CD14-positive monocyte (primary cell): ENCODE measurements around the gene GBP1. TPM values are rescaled to one million over a fixed set of nuclear protein-coding genes. Genes with fewer than 3 reads are reported as not detected.
A peak's percentile ranks its signal among the peaks of the same experiment; 100 is the strongest.

Experiments
- DNase-seq, 3 donors: peaks; one replicate each; pipeline ENCODE4 v3.0.0-alpha.2; 2011 to 2022
- H2AFZ ChIP-seq: 2 replicates; pipeline ENCODE4 v1.6.0; 2012; ENCODE audit warnings: mild to moderate bottlenecking, low read depth, low read length, inconsistent platforms; ENCODE audit not compliant: insufficient read depth, poor library complexity, severe bottlenecking
- H3K27ac ChIP-seq, 2 donors: 1 replicate in 1 of 2; 2 replicates in 1 of 2; pipeline ENCODE4 v1.5.1; 2012 to 2013; ENCODE audit warnings: low read length in 2 of 2, control low read depth in 1 of 2, inconsistent platforms in 1 of 2, low read depth in 1 of 2, mild to moderate bottlenecking in 1 of 2
- H3K27me3 ChIP-seq, 2 donors: one replicate each; pipeline versions ENCODE4 v1.6.0 to v1.6.1; 2011 to 2013; ENCODE audit warnings: low read length in 2 of 2; ENCODE audit not compliant: control insufficient read depth in 2 of 2, insufficient read depth in 2 of 2
- H3K36me3 ChIP-seq, 2 donors: replicated peaks in 1 of 2; 1 replicate in 1 of 2; 2 replicates in 1 of 2; pipeline versions ENCODE4 v1.5.1 to v1.6.1; 2012 to 2013; ENCODE audit warnings: low read length in 2 of 2, control low read depth in 1 of 2, inconsistent platforms in 1 of 2, mild to moderate bottlenecking in 1 of 2; ENCODE audit not compliant: insufficient read depth in 2 of 2, control insufficient read depth in 1 of 2
- H3K4me1 ChIP-seq, 2 donors: 1 replicate in 1 of 2; 2 replicates in 1 of 2; pipeline versions ENCODE4 v1.5.1 to v1.6.1; 2012 to 2013; ENCODE audit warnings: low read length in 2 of 2, control low read depth in 1 of 2, inconsistent platforms in 1 of 2, mild to moderate bottlenecking in 1 of 2, moderate library complexity in 1 of 2; ENCODE audit not compliant: insufficient read depth in 2 of 2, control insufficient read depth in 1 of 2
- H3K4me2 ChIP-seq: replicated peaks from 2 replicates; pipeline ENCODE3; 2012; ENCODE audit warnings: low read length, moderate library complexity, mild to moderate bottlenecking; ENCODE audit not compliant: poor library complexity, severe bottlenecking; ENCODE audit errors: extremely low read depth
- H3K4me3 ChIP-seq, 3 experiments: fragments of 200-600 bp in 1 of 3; sonication (generic) in 1 of 3; replicated peaks in 1 of 3; 1 replicate in 2 of 3; 2 replicates in 1 of 3; pipeline ENCODE4 v1.5.1; 2011 to 2013; ENCODE audit warnings: low read length in 3 of 3, mild to moderate bottlenecking in 3 of 3, control low read depth in 2 of 3, low read depth in 2 of 3, inconsistent platforms in 1 of 3, moderate library complexity in 1 of 3
- H3K79me2 ChIP-seq: 2 replicates; pipeline ENCODE4 v1.6.0; 2012; ENCODE audit warnings: mild to moderate bottlenecking, control low read depth, inconsistent platforms, low read length, moderate library complexity; ENCODE audit not compliant: insufficient read depth
- H3K9ac ChIP-seq: 2 replicates; pipeline ENCODE4 v1.6.0; 2017; ENCODE audit warnings: low read length, mild to moderate bottlenecking; ENCODE audit not compliant: insufficient read depth, poor library complexity, severe bottlenecking
- H3K9me3 ChIP-seq, 2 donors: replicated peaks in 1 of 2; 1 replicate in 1 of 2; 2 replicates in 1 of 2; pipeline versions ENCODE4 v1.5.1 to v1.6.1; 2012 to 2013; ENCODE audit warnings: low read length in 2 of 2, control low read depth in 1 of 2; ENCODE audit not compliant: control insufficient read depth in 1 of 2, insufficient read depth in 1 of 2
- H4K20me1 ChIP-seq: 2 replicates; pipeline ENCODE4 v1.6.0; 2012; ENCODE audit warnings: mild to moderate bottlenecking, low read length, control low read depth, moderate library complexity; ENCODE audit not compliant: insufficient read depth
- H3K27ac Mint-ChIP-seq, 7 donors: one replicate each; pipeline ENCODE4 v1.8.0; 2020; ENCODE audit warnings: mild to moderate bottlenecking in 7 of 7, mixed read lengths in 7 of 7, moderate library complexity in 6 of 7, inconsistent platforms in 2 of 7
- H3K27me3 Mint-ChIP-seq, 3 donors: one replicate each; pipeline ENCODE4 v1.8.0; 2021 to 2022; ENCODE audit warnings: low read depth in 3 of 3, mild to moderate bottlenecking in 3 of 3, mixed read lengths in 3 of 3, moderate library complexity in 3 of 3, inconsistent platforms in 1 of 3
- H3K36me3 Mint-ChIP-seq, 2 donors: one replicate each; pipeline ENCODE4 v1.8.0; 2020; ENCODE audit warnings: mixed read lengths in 2 of 2, inconsistent platforms in 1 of 2, mild to moderate bottlenecking in 1 of 2
- H3K4me1 Mint-ChIP-seq: one replicate; pipeline ENCODE4 v1.8.0; 2020; ENCODE audit warnings: mild to moderate bottlenecking, mixed read lengths
- H3K4me3 Mint-ChIP-seq, 2 donors: one replicate each; pipeline ENCODE4 v1.8.0; 2020; ENCODE audit warnings: mild to moderate bottlenecking in 2 of 2, mixed read lengths in 2 of 2, moderate library complexity in 1 of 2
- H3K9me3 Mint-ChIP-seq, 7 donors: one replicate each; pipeline ENCODE4 v1.8.0; 2020 to 2022; ENCODE audit warnings: mixed read lengths in 7 of 7, mild to moderate bottlenecking in 6 of 7, moderate library complexity in 6 of 7, inconsistent platforms in 2 of 7
- CTCF ChIP-seq: fragments of 200-600 bp; IDR thresholded peaks from one replicate; pipeline ENCODE4 v1.8.0; 2022; ENCODE audit warnings: antibody characterized with exemption, mild to moderate bottlenecking
- WGBS: methylation state at CpG from one replicate; pipeline ENCODE4 v1.1.5; 2013; ENCODE audit warnings: missing lambda C conversion rate; ENCODE audit not compliant: insufficient coverage; 5-methylcytosine and 5-hydroxymethylcytosine counted together
- intact Hi-C, 2 donors: fragments of 100-400 bp; cut with micrococcal nuclease; formaldehyde crosslinking; loops; one replicate each; pipeline versions ENCODE4 v1.15.0 to v1.15.1; 2023
- polyA plus RNA-seq, 3 donors: library from polyadenylated mRNA; depleted of rRNA in 1 of 3; unstranded in 2 of 3; stranded (reverse) in 1 of 3; fragments of 300-500 nt in 2 of 3; fragments of >200 nt in 1 of 3; fragmentation: Illumina TruSeq in 2 of 3; gene quantifications; 1 replicate in 2 of 3; 2 replicates in 1 of 3; pipeline ENCODE4 v1.2.3, GENCODE V29; 2012 to 2021

GBP1 gene
- polyA plus RNA-seq, 3 donors, result 19.5 to 35.2 (median 23.7) TPM

GRCh38 chr1:89100412-89100811, 35.4 kb upstream of the GBP1 start:
- H4K20me1 ChIP-seq, result no peaks in the 10 kb centered on the region
- TF ChIP-seq CTCF, result no peak
- no peaks in the 10 kb centered on the region for H3K4me1 ChIP-seq
- H3K27ac ChIP-seq, result no peak overlapping the region
- H3K4me3 ChIP-seq, result no peak overlapping the region
- no peaks in the 10 kb centered on the region for H3K79me2 ChIP-seq
- DNase-seq, result no peak
- H3K9ac ChIP-seq, result no peak overlapping the region
- H3K27me3 ChIP-seq, result no peaks in the 10 kb centered on the region
- Mint-ChIP-seq H3K4me3 (no peak overlapping the region), H3K9me3 (peaks cover 9 to 24% (median 15%) of the 10 kb centered on the region in 7 donors), H3K36me3 (peaks cover 7 to 15% of the 10 kb centered on the region in 2 donors), H3K27me3 (peaks cover 0 to 4% (median 0%) of the 10 kb centered on the region in 3 donors), H3K27ac (no peak overlapping the region), H3K4me1 (no peaks in the 10 kb centered on the region)
- intact Hi-C loops, result no loop called here
- no peak overlapping the region for H3K4me2 ChIP-seq
- peaks cover 3 to 11% of the 10 kb centered on the region in 2 donors for H3K9me3 ChIP-seq
- no peak overlapping the region for H2AFZ ChIP-seq
- peaks cover 7 to 17% of the 10 kb centered on the region in 2 donors for H3K36me3 ChIP-seq
- WGBS, result 97% methylated on average over 3 of the region's 3 CpGs

GRCh38 chr1:89098857-89099256, 33.8 kb upstream of the GBP1 start:
- Histone ChIP-seq H2AFZ (no peak overlapping the region), H3K4me2 (no peak overlapping the region), H4K20me1 (no peaks in the 10 kb centered on the region), H3K9ac (no peak overlapping the region), H3K36me3 (peaks cover 0 to 1% of the 10 kb centered on the region in 2 donors), H3K4me1 (no peaks in the 10 kb centered on the region), H3K79me2 (no peaks in the 10 kb centered on the region), H3K27me3 (no peaks in the 10 kb centered on the region), H3K9me3 (peaks cover 3 to 5% of the 10 kb centered on the region in 2 donors), H3K27ac (no peak overlapping the region), H3K4me3 (no peak overlapping the region)
- no peak for TF ChIP-seq CTCF
- Mint-ChIP-seq H3K36me3 (peaks cover 0 to under 1% of the 10 kb centered on the region in 2 donors), H3K27ac (peak overlapping the region in 1 of 7 donors; percentile 18), H3K4me1 (no peaks in the 10 kb centered on the region), H3K4me3 (no peak overlapping the region), H3K9me3 (peaks cover 8 to 19% (median 9%) of the 10 kb centered on the region in 7 donors), H3K27me3 (peaks cover 0 to 4% (median 0%) of the 10 kb centered on the region in 3 donors)
- intact Hi-C loops, result no loop called here
- 29% methylated on average over 2 of the region's 3 CpGs for WGBS
- DNase-seq, result peak in 1 of 3 donors; percentile 36
